Tibial nerve (tissue), 4 donors: Measurements from ENCODE around the gene CDC123.

Source experiments
- EP300 ChIP-seq, 2 donors: sonication (generic); formaldehyde crosslinking; IDR thresholded peaks; one replicate each; pipeline ENCODE4 v1.6.1; 2017; ENCODE audit warnings: antibody characterized with exemption in 2 of 2, mild to moderate bottlenecking in 1 of 2
- TF ChIP-seq, protein P1 (sequence below), 5 experiments: fragments of 200-600 bp in 3 of 5; fragments of 450-650 bp in 2 of 5; sonication (generic) in 3 of 5; IDR thresholded peaks; one replicate each; pipeline ENCODE4 v1.5.1; 2016 to 2019; ENCODE audit warnings: antibody characterized with exemption in 5 of 5, mild to moderate bottlenecking in 3 of 5, moderate library complexity in 2 of 5

DNA sequence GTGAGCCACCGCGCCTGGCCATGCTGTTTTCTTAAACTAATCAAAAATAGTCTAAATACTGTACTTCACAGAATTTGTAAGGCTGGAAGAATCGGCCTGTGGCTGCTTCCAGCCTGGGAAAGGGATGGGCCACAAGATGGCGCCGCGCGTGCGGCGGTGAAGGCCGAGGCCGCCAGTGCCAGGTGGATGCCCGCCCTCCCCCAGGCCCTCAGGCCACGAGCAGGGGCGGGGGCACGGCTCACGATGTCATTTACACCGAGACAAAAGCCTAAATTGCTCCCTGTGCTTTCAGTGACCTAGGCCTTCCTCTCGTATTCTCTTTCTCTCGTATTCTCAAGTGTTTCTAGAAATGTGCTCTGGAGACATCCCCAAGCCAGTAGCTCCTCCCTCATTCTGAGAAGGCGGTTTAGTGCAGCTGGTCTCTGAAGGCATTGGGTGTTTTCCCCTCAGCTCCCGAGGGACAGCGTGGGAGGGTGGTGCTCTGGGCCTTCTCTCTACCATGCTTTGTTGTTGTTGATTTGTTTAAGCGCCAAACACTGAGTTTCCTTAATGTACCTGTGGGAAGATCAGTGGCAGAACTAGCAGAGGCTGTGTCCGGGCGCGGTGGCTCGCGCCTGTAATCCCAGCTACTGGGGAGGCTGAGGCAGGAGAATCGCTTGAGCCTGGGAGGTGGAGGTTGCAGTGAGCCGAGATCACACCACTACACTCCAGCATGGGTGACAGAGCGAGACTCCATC, 68.4 kb downstream of the CDC123 start:
- TF ChIP-seq EP300 (IDR thresholded peaks at IDR 0.05), result peak in 1 of 2 donors; percentile 44
- TF ChIP-seq, protein P1, sequence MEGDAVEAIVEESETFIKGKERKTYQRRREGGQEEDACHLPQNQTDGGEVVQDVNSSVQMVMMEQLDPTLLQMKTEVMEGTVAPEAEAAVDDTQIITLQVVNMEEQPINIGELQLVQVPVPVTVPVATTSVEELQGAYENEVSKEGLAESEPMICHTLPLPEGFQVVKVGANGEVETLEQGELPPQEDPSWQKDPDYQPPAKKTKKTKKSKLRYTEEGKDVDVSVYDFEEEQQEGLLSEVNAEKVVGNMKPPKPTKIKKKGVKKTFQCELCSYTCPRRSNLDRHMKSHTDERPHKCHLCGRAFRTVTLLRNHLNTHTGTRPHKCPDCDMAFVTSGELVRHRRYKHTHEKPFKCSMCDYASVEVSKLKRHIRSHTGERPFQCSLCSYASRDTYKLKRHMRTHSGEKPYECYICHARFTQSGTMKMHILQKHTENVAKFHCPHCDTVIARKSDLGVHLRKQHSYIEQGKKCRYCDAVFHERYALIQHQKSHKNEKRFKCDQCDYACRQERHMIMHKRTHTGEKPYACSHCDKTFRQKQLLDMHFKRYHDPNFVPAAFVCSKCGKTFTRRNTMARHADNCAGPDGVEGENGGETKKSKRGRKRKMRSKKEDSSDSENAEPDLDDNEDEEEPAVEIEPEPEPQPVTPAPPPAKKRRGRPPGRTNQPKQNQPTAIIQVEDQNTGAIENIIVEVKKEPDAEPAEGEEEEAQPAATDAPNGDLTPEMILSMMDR (IDR thresholded peaks at IDR 0.05), result peak; percentile 77 to 89 (median 82)
